ENCODE data around the gene HECTD4.

Gene HECTD4

GRCh38 chr12:112167031-112167461 is 215.2 kb downstream of the HECTD4 start:
- Histone ChIP-seq H3K4me1 (peaks cover 0 to 26% (median 22%) of the 10 kb centered on the region in 10 experiments; a peak in 18 of 20 replicates), H3K36me3 (peaks cover 34 to 84% (median 60%) of the 10 kb centered on the region in 11 experiments; a peak in 21 of 22 replicates), H3K27ac (no peak overlapping the region; a peak in 1 of 22 replicates), H3K27me3 (no peaks in the 10 kb centered on the region), H3K9me3 (replicated peaks in 1 of 11) (no peaks in the 10 kb centered on the region), H3K4me3 (no peak overlapping the region), H3K9ac (no peak overlapping the region), H4K20me1 (peaks cover 0 to 27% (median 0%) of the 10 kb centered on the region in 11 experiments; a peak in 3 of 22 replicates), H3K4me2 (no peak overlapping the region)
- TF ChIP-seq Cebpa-rat (IDR thresholded peaks at IDR 0.05), result no peak

- TF ChIP-seq Cebpa-rat (IDR thresholded peaks at IDR 0.05), result no peak
- Histone ChIP-seq H3K4me2 (no peak overlapping the region), H3K27me3 (no peaks in the 10 kb centered on the region), H3K4me3 (no peak overlapping the region), H3K36me3 (peaks cover 36 to 84% (median 60%) of the 10 kb centered on the region in 11 experiments), H3K4me1 (peaks cover 0 to 26% (median 22%) of the 10 kb centered on the region in 10 experiments; a peak in 18 of 20 replicates), H4K20me1 (peaks cover 0 to 27% (median 0%) of the 10 kb centered on the region in 11 experiments; a peak in 3 of 22 replicates), H3K9me3 (replicated peaks in 1 of 11) (no peaks in the 10 kb centered on the region), H3K27ac (no peak overlapping the region), H3K9ac (peak overlapping the region in 1 of 11 experiments; percentile 16; a peak in 1 of 22 replicates)
Observed at GRCh38 chr12:112166051-112167015, 215.9 kb downstream of the HECTD4 start.

GRCh38 chr12:112165624-112166023 is 216.6 kb downstream of the HECTD4 start:
- no peaks in the 10 kb centered on the region for H3K27me3 ChIP-seq
- peaks cover 0 to 22% (median 18%) of the 10 kb centered on the region in 10 experiments; a peak in 18 of 20 replicates for H3K4me1 ChIP-seq
- H3K4me2 ChIP-seq, result no peak overlapping the region
- no peak for TF ChIP-seq Cebpa-rat (IDR thresholded peaks at IDR 0.05)
- peaks cover 35 to 84% (median 60%) of the 10 kb centered on the region in 11 experiments for H3K36me3 ChIP-seq
- H3K9ac ChIP-seq, result no peak overlapping the region
- H4K20me1 ChIP-seq, result peaks cover 0 to 27% (median 0%) of the 10 kb centered on the region in 11 experiments; a peak in 3 of 22 replicates
- H3K27ac ChIP-seq, result no peak overlapping the region
- no peak overlapping the region for H3K4me3 ChIP-seq
- no peaks in the 10 kb centered on the region for H3K9me3 ChIP-seq (replicated peaks in 1 of 11)

GRCh38 chr12:112164011-112164660 is 218.1 kb downstream of the HECTD4 start:
- peaks cover 0 to 9% (median 6%) of the 10 kb centered on the region in 11 experiments; a peak in 15 of 22 replicates for H3K9me3 ChIP-seq (replicated peaks in 1 of 11)
- no peak overlapping the region for H3K27ac ChIP-seq
- no peak overlapping the region for H3K4me2 ChIP-seq
- no peak for TF ChIP-seq Cebpa-rat (IDR thresholded peaks at IDR 0.05)
- no peaks in the 10 kb centered on the region for H3K27me3 ChIP-seq
- peaks cover 48 to 87% (median 62%) of the 10 kb centered on the region in 11 experiments for H3K36me3 ChIP-seq
- H3K4me1 ChIP-seq, result peaks cover 0 to 7% (median 4%) of the 10 kb centered on the region in 10 experiments; a peak in 13 of 20 replicates
- no peak overlapping the region for H3K9ac ChIP-seq
- no peak overlapping the region for H3K4me3 ChIP-seq
- H4K20me1 ChIP-seq, result peaks cover 0 to 27% (median 0%) of the 10 kb centered on the region in 11 experiments; a peak in 3 of 22 replicates

- Histone ChIP-seq H3K4me3 (no peak overlapping the region), H3K4me2 (no peak overlapping the region), H3K36me3 (peaks cover 54 to 87% (median 65%) of the 10 kb centered on the region in 11 experiments), H3K27me3 (no peaks in the 10 kb centered on the region), H3K9me3 (replicated peaks in 1 of 11) (peaks cover under 1 to 15% (median 12%) of the 10 kb centered on the region in 11 experiments; a peak in 18 of 22 replicates), H3K4me1 (peaks cover 0 to 1% (median 0%) of the 10 kb centered on the region in 10 experiments; a peak in 3 of 20 replicates), H4K20me1 (peaks cover 0 to 24% (median 0%) of the 10 kb centered on the region in 11 experiments; a peak in 3 of 22 replicates), H3K27ac (no peak overlapping the region), H3K9ac (no peak overlapping the region)
- no peak for TF ChIP-seq Cebpa-rat (IDR thresholded peaks at IDR 0.05)
Observed at GRCh38 chr12:112163471-112163991, 218.7 kb downstream of the HECTD4 start.

- H3K36me3 ChIP-seq, result peaks cover 58 to 87% (median 68%) of the 10 kb centered on the region in 11 experiments
- H3K4me3 ChIP-seq, result no peak overlapping the region
- no peak overlapping the region for H3K27ac ChIP-seq
- H3K9me3 ChIP-seq (replicated peaks in 1 of 11), result peaks cover 4 to 20% (median 15%) of the 10 kb centered on the region in 11 experiments; a peak in 18 of 22 replicates
- H3K27me3 ChIP-seq, result no peaks in the 10 kb centered on the region
- TF ChIP-seq Cebpa-rat (IDR thresholded peaks at IDR 0.05), result no peak
- H3K9ac ChIP-seq, result no peak overlapping the region
- no peak overlapping the region for H3K4me2 ChIP-seq
- peaks cover 0 to 20% (median 0%) of the 10 kb centered on the region in 11 experiments; a peak in 3 of 22 replicates for H4K20me1 ChIP-seq
- H3K4me1 ChIP-seq, result no peaks in the 10 kb centered on the region
Observed at GRCh38 chr12:112163056-112163455, 219.2 kb downstream of the HECTD4 start.

- H3K36me3 ChIP-seq, result peaks cover 53 to 83% (median 67%) of the 10 kb centered on the region in 11 experiments
- H3K4me2 ChIP-seq, result no peak overlapping the region
Observed at GRCh38 chr12:112162241-112162790, 219.9 kb downstream of the HECTD4 start.

GRCh38 chr12:112161711-112162110 is 220.5 kb downstream of the HECTD4 start:
- Histone ChIP-seq H3K27ac (no peak overlapping the region), H3K36me3 (peaks cover 58 to 83% (median 71%) of the 10 kb centered on the region in 11 experiments), H3K4me1 (no peaks in the 10 kb centered on the region), H3K4me3 (no peak overlapping the region), H3K27me3 (no peaks in the 10 kb centered on the region), H3K4me2 (no peak overlapping the region), H4K20me1 (peaks cover 0 to 16% (median 0%) of the 10 kb centered on the region in 11 experiments; a peak in 3 of 22 replicates), H3K9me3 (replicated peaks in 1 of 11) (peaks cover 4 to 21% (median 15%) of the 10 kb centered on the region in 11 experiments; a peak in 18 of 22 replicates), H3K9ac (no peak overlapping the region)
- TF ChIP-seq Cebpa-rat (IDR thresholded peaks at IDR 0.05), result no peak

More at GRCh38 chr12:112162241-112162790, 219.9 kb downstream of the HECTD4 start:
- H3K4me1 ChIP-seq, result no peaks in the 10 kb centered on the region
- no peak overlapping the region for H3K4me3 ChIP-seq
- no peak overlapping the region for H3K27ac ChIP-seq
- peaks cover 4 to 21% (median 15%) of the 10 kb centered on the region in 11 experiments; a peak in 18 of 22 replicates for H3K9me3 ChIP-seq (replicated peaks in 1 of 11)
- no peak overlapping the region for H3K9ac ChIP-seq
- H4K20me1 ChIP-seq, result peaks cover 0 to 16% (median 0%) of the 10 kb centered on the region in 11 experiments; a peak in 3 of 22 replicates
- H3K27me3 ChIP-seq, result no peaks in the 10 kb centered on the region
- no peak for TF ChIP-seq Cebpa-rat (IDR thresholded peaks at IDR 0.05)

All from BLaER1 treated with 17β-estradiol and CSF1 and Interleukin-3, amounts not matched to agents 10 nM and 100 nM (cell line).